Globus pallidus (tissue), 1 donor: ENCODE measurements around the gene HACD4.

ENCODE experiments used
- DNase-seq: peaks from one replicate; pipeline ENCODE4 v3.0.0-alpha.2; 2015; ENCODE audit warnings: low spot score

The HACD4 gene

GRCh38 chr9:21031091-21031807 is at the start of gene HACD4:
Gene HACD4 (minus strand): TSS chr9:21031640. CDS start chr9:21031590, 50 bp downstream.
- DNase-seq: peak; percentile 35

- DNase-seq: no peak
Observed at GRCh38 chr9:21080793-21081192, 49.4 kb upstream of the HACD4 start.

- no peak for DNase-seq
Observed at GRCh38 chr9:21078702-21079101, 47.3 kb upstream of the HACD4 start.

- DNase-seq: no peak
Observed at GRCh38 chr9:21077781-21078180, 46.3 kb upstream of the HACD4 start, which contains the start of gene IFNB1. Gene IFNB1 (minus strand): TSS chr9:21077942. CDS start chr9:21077869, 73 bp downstream.

- DNase-seq: no peak
Observed at GRCh38 chr9:21075484-21075883, 44.0 kb upstream of the HACD4 start.

- DNase-seq: no peak
Observed at GRCh38 chr9:21070906-21071305, 39.5 kb upstream of the HACD4 start.

- DNase-seq: peak; percentile 29
Observed at GRCh38 chr9:21070171-21070571, 38.7 kb upstream of the HACD4 start.

GRCh38 chr9:21060919-21061561 is 29.6 kb upstream of the HACD4 start:
- peak; percentile 14 for DNase-seq

- DNase-seq: no peak
Observed at GRCh38 chr9:21056931-21057330, 25.5 kb upstream of the HACD4 start.

- DNase-seq: no peak
Observed at GRCh38 chr9:21053851-21054250, 22.4 kb upstream of the HACD4 start.

GRCh38 chr9:21047281-21047691 is 15.8 kb upstream of the HACD4 start:
- DNase-seq: no peak

- no peak for DNase-seq
Observed at GRCh38 chr9:21043841-21044240, 12.4 kb upstream of the HACD4 start.

- no peak for DNase-seq
Observed at GRCh38 chr9:21042466-21042865, 11.0 kb upstream of the HACD4 start.

- DNase-seq: no peak
Observed at GRCh38 chr9:21039302-21039701, 7.9 kb upstream of the HACD4 start.

- DNase-seq: no peak
Observed at GRCh38 chr9:21037278-21037677, 5.8 kb upstream of the HACD4 start.

- DNase-seq: no peak
Observed at GRCh38 chr9:21031808-21032183, 356 bp upstream of the HACD4 start.

- DNase-seq: peak; percentile 36
Observed at GRCh38 chr9:21030389-21031035, 928 bp downstream of the HACD4 start.

GRCh38 chr9:21029661-21030060 is 1.8 kb downstream of the HACD4 start:
- DNase-seq: no peak

GRCh38 chr9:21028466-21028865 is 3.0 kb downstream of the HACD4 start:
- peak; percentile 2 for DNase-seq

- DNase-seq: no peak
Observed at GRCh38 chr9:21027295-21027694, 4.1 kb downstream of the HACD4 start.

GRCh38 chr9:21023861-21024260 is 7.6 kb downstream of the HACD4 start:
- DNase-seq: peak; percentile 7

GRCh38 chr9:21018177-21018576 is 13.3 kb downstream of the HACD4 start:
- no peak for DNase-seq
